ENCODE data around the gene ZBTB16.

The ZBTB16 gene

DNA sequence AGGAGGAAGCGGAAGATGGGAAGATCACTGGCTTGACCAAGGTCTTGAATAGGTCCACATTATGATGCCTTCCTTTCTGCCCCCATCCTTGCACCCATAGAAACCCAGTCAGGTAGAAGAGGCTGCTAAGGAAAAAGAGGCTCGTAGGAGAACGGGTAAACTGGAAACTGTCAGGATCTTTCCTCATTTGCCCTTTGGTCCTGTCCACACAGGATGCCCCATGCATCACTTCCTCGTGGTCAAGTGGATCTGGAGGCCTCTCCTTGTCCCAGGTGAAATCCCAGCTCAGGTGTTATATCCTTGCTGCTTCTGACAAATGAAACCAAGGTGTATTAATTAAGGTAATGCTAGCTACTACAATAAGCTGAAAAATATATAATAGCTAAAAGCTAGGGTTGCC, 8.0 kb upstream of the ZBTB16 start:
- H4K20me1 ChIP-seq (ENCODE audit: insufficient read depth, low read length) = no peaks in the 10 kb centered on the region
- H3K79me2 ChIP-seq (ENCODE audit: insufficient read depth, low read length) = no peaks in the 10 kb centered on the region
- peaks cover 6% of the 10 kb centered on the region for H3K27me3 ChIP-seq (ENCODE audit: insufficient read depth, low read length, poor library complexity)
- H3K27ac ChIP-seq (ENCODE audit: low read length) = no peak overlapping the region
- H3K4me2 ChIP-seq (ENCODE audit: insufficient read depth, low read length) = no peak overlapping the region
- no peak overlapping the region for H3K4me3 ChIP-seq (ENCODE audit: low read depth in 1 of 2, low read length in 2 of 2)
- no peaks in the 10 kb centered on the region for H3K9me3 ChIP-seq (ENCODE audit: insufficient read depth, low read length, severe bottlenecking)
- no peak overlapping the region for H2AFZ ChIP-seq (ENCODE audit: low read depth, low read length)
- no peaks in the 10 kb centered on the region for H3K36me3 ChIP-seq (ENCODE audit: insufficient read depth, low read length)
- no peak for ATAC-seq (ENCODE audit: insufficient read depth, low read depth)
- no peak for DNase-seq
- no peaks in the 10 kb centered on the region for H3K4me1 ChIP-seq (ENCODE audit: insufficient read depth, low read length)
- no peak overlapping the region for H3K9ac ChIP-seq (ENCODE audit: low read depth, low read length)
- TF ChIP-seq, protein P1, sequence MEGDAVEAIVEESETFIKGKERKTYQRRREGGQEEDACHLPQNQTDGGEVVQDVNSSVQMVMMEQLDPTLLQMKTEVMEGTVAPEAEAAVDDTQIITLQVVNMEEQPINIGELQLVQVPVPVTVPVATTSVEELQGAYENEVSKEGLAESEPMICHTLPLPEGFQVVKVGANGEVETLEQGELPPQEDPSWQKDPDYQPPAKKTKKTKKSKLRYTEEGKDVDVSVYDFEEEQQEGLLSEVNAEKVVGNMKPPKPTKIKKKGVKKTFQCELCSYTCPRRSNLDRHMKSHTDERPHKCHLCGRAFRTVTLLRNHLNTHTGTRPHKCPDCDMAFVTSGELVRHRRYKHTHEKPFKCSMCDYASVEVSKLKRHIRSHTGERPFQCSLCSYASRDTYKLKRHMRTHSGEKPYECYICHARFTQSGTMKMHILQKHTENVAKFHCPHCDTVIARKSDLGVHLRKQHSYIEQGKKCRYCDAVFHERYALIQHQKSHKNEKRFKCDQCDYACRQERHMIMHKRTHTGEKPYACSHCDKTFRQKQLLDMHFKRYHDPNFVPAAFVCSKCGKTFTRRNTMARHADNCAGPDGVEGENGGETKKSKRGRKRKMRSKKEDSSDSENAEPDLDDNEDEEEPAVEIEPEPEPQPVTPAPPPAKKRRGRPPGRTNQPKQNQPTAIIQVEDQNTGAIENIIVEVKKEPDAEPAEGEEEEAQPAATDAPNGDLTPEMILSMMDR (IDR thresholded peaks at IDR 0.05; ENCODE audit: borderline replicate concordance, extremely low read depth, low read length, poor library complexity, severe bottlenecking) = no peak
- no peak for TF ChIP-seq EZH2 (IDR thresholded peaks at IDR 0.05; ENCODE audit: borderline replicate concordance, low read depth, low read length, severe bottlenecking)

DNA sequence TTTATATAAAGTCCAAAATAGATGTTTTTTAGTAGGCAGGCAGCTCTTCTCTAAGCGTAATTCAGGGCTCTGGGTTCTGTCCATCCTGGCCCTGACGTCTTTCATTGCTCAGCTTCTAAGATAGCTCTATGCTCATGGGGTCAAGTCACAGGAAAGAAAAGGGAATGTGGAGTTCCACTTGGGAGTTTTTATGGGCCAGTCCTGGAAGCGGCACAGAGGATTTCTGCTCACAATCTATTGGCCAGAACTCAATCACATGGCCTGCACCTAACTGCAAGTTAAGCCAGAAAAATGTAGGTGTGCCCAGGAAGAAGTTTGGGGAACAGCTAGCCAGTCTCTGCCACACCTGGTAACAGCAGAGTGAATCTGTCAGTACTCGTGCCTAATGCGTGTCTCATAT, 7.4 kb upstream of the ZBTB16 start:
- H3K4me3 ChIP-seq (ENCODE audit: low read depth in 1 of 2, low read length in 2 of 2) = no peak overlapping the region
- H3K9ac ChIP-seq (ENCODE audit: low read depth, low read length) = no peak overlapping the region
- H3K27ac ChIP-seq (ENCODE audit: low read length) = no peak overlapping the region
- no peaks in the 10 kb centered on the region for H3K79me2 ChIP-seq (ENCODE audit: insufficient read depth, low read length)
- no peaks in the 10 kb centered on the region for H4K20me1 ChIP-seq (ENCODE audit: insufficient read depth, low read length)
- no peaks in the 10 kb centered on the region for H3K9me3 ChIP-seq (ENCODE audit: insufficient read depth, low read length, severe bottlenecking)
- H3K36me3 ChIP-seq (ENCODE audit: insufficient read depth, low read length) = no peaks in the 10 kb centered on the region
- DNase-seq = no peak
- ATAC-seq (ENCODE audit: insufficient read depth, low read depth) = no peak
- peaks cover 11% of the 10 kb centered on the region for H3K27me3 ChIP-seq (ENCODE audit: insufficient read depth, low read length, poor library complexity)
- H2AFZ ChIP-seq (ENCODE audit: low read depth, low read length) = no peak overlapping the region
- H3K4me2 ChIP-seq (ENCODE audit: insufficient read depth, low read length) = no peak overlapping the region
- TF ChIP-seq, protein P1 (IDR thresholded peaks at IDR 0.05; ENCODE audit: borderline replicate concordance, extremely low read depth, low read length, poor library complexity, severe bottlenecking) = no peak
- no peak for TF ChIP-seq EZH2 (IDR thresholded peaks at IDR 0.05; ENCODE audit: borderline replicate concordance, low read depth, low read length, severe bottlenecking)
- no peaks in the 10 kb centered on the region for H3K4me1 ChIP-seq (ENCODE audit: insufficient read depth, low read length)

DNA sequence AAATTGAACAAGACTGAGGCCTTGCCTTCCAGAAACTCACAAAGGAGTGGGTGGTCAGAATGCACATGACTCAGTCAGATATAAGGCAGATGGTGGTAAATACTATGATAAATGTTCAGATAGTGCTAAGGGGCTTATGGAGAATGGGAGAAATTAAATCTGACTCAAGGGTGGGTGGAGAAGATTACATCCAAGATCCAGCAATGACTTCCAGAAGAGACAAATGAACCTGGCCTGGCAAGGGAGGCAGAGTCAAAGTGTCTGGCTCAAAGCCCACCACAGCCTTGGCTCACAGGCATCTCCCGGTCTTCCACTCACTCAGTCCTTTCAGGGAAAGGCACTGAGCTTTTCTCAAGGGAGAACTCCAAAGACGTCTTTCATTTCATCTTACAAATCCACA, 6.1 kb upstream of the ZBTB16 start:
- DNase-seq = no peak
- ATAC-seq (ENCODE audit: insufficient read depth, low read depth) = no peak
- no peak for TF ChIP-seq EZH2 (IDR thresholded peaks at IDR 0.05; ENCODE audit: borderline replicate concordance, low read depth, low read length, severe bottlenecking)
- TF ChIP-seq, protein P1 (IDR thresholded peaks at IDR 0.05; ENCODE audit: borderline replicate concordance, extremely low read depth, low read length, poor library complexity, severe bottlenecking) = no peak
- no peak overlapping the region for H3K4me2 ChIP-seq (ENCODE audit: insufficient read depth, low read length)
- H3K27ac ChIP-seq (ENCODE audit: low read length) = no peak overlapping the region
- H4K20me1 ChIP-seq (ENCODE audit: insufficient read depth, low read length) = no peaks in the 10 kb centered on the region
- H3K9ac ChIP-seq (ENCODE audit: low read depth, low read length) = no peak overlapping the region
- H3K9me3 ChIP-seq (ENCODE audit: insufficient read depth, low read length, severe bottlenecking) = no peaks in the 10 kb centered on the region
- H3K4me1 ChIP-seq (ENCODE audit: insufficient read depth, low read length) = no peaks in the 10 kb centered on the region
- H2AFZ ChIP-seq (ENCODE audit: low read depth, low read length) = no peak overlapping the region
- H3K27me3 ChIP-seq (ENCODE audit: insufficient read depth, low read length, poor library complexity) = peaks cover 14% of the 10 kb centered on the region
- H3K79me2 ChIP-seq (ENCODE audit: insufficient read depth, low read length) = no peaks in the 10 kb centered on the region
- no peaks in the 10 kb centered on the region for H3K36me3 ChIP-seq (ENCODE audit: insufficient read depth, low read length)
- H3K4me3 ChIP-seq (ENCODE audit: low read depth in 1 of 2, low read length in 2 of 2) = no peak overlapping the region

DNA sequence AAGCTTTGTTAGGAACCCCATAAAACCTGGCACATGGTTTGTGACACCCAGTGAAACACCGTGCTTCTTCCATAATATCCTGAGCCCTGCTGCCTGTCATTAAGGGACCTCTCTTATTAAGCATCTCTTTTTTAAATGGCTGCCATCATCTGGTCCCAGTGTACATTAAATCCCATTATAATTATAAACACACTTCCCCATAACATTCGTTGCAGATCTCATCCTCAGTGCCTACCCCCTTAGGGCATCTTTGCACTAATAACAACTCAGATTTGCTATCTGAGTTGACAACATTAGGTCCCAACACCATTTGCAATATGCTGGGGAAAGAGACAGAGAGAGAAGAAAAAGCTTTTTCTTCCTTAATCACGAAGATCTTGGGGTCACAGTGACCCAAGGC, 4.7 kb upstream of the ZBTB16 start:
- H3K9me3 ChIP-seq (ENCODE audit: insufficient read depth, low read length, severe bottlenecking) = no peaks in the 10 kb centered on the region
- no peak overlapping the region for H3K4me2 ChIP-seq (ENCODE audit: insufficient read depth, low read length)
- no peak overlapping the region for H3K27ac ChIP-seq (ENCODE audit: low read length)
- TF ChIP-seq, protein P1 (IDR thresholded peaks at IDR 0.05; ENCODE audit: borderline replicate concordance, extremely low read depth, low read length, poor library complexity, severe bottlenecking) = no peak
- no peak overlapping the region for H3K4me3 ChIP-seq (ENCODE audit: low read depth in 1 of 2, low read length in 2 of 2)
- H2AFZ ChIP-seq (ENCODE audit: low read depth, low read length) = no peak overlapping the region
- no peak overlapping the region for H3K9ac ChIP-seq (ENCODE audit: low read depth, low read length)
- DNase-seq (no peak), ATAC-seq (ENCODE audit: insufficient read depth, low read depth) (no peak)
- no peaks in the 10 kb centered on the region for H3K4me1 ChIP-seq (ENCODE audit: insufficient read depth, low read length)
- H3K36me3 ChIP-seq (ENCODE audit: insufficient read depth, low read length) = no peaks in the 10 kb centered on the region
- no peaks in the 10 kb centered on the region for H4K20me1 ChIP-seq (ENCODE audit: insufficient read depth, low read length)
- no peaks in the 10 kb centered on the region for H3K79me2 ChIP-seq (ENCODE audit: insufficient read depth, low read length)
- H3K27me3 ChIP-seq (ENCODE audit: insufficient read depth, low read length, poor library complexity) = peaks cover 14% of the 10 kb centered on the region

Data from DND-41 (cell line).